OCI-LY3 (cell line): ENCODE results near the gene SIL1.

ENCODE experiments used
- CTCF ChIP-seq: fragments of 200-600, 300-600 bp; sonication (generic); IDR thresholded peaks from 2 replicates; pipeline ENCODE4 v1.5.1; 2014; ENCODE audit warnings: antibody characterized with exemption, low read length, low read depth
- EZH2phosphoT487 ChIP-seq: fragments of 200-600 bp; shearing (Covaris generic); IDR thresholded peaks from 2 replicates; pipeline ENCODE4 v1.6.1; 2018; ENCODE audit warnings: antibody characterized with exemption, mixed run types, low read depth

- TF ChIP-seq CTCF (no peak), EZH2phosphoT487 (no peak)
Measured at GRCh38 chr5:139171779-139172404, 26.3 kb downstream of the SIL1 start.
